Activated naive CD4-positive, alpha-beta T cell treated with anti-CD3 and anti-CD28 coated beads for 36 hours (primary cell): Measurements from ENCODE around the gene FBXL4. TPM values are rescaled to one million over a fixed set of nuclear protein-coding genes. Genes with fewer than 3 reads are reported as not detected.

Experiments
- CTCF ChIA-PET: fragments of 350-600 bp; sonication (Branson Sonifier 250); formaldehyde crosslinking; loops from one replicate; lab custom pipeline; 2021; ENCODE audit warnings: antibody characterized with exemption; lab: Charles Lee
- DNase-seq: peaks from one replicate; pipeline ENCODE4 v3.0.0-alpha.2; 2020
- H3K27ac Mint-ChIP-seq: one replicate; pipeline ENCODE4 v1.8.0; 2021; ENCODE audit warnings: mild to moderate bottlenecking, mixed read lengths
- H3K27me3 Mint-ChIP-seq: one replicate; pipeline ENCODE4 v1.8.0; 2021; ENCODE audit warnings: low read depth, mixed read lengths
- H3K36me3 Mint-ChIP-seq: one replicate; pipeline ENCODE4 v1.8.0; 2021; ENCODE audit warnings: low read depth, mixed read lengths
- H3K4me1 Mint-ChIP-seq: one replicate; pipeline ENCODE4 v1.8.0; 2021; ENCODE audit warnings: low read depth, mixed read lengths
- H3K4me3 Mint-ChIP-seq: one replicate; pipeline ENCODE4 v1.8.0; 2021; ENCODE audit warnings: mild to moderate bottlenecking, moderate library complexity, mixed read lengths
- H3K9me3 Mint-ChIP-seq: one replicate; pipeline ENCODE4 v1.8.0; 2021; ENCODE audit warnings: mixed read lengths
- intact Hi-C: fragments of 100-400 bp; cut with micrococcal nuclease; formaldehyde crosslinking; loops from one replicate; pipeline ENCODE4 v1.15.1; 2023
- total RNA-seq, 2 experiments: library from RNA; stranded (reverse); gene quantifications; one replicate each; pipeline ENCODE4 v1.2.3, GENCODE V29; 2021

FBXL4 gene
- total RNA-seq, 2 experiments from 2014 or later: 16.3 to 16.7 TPM

DNA sequence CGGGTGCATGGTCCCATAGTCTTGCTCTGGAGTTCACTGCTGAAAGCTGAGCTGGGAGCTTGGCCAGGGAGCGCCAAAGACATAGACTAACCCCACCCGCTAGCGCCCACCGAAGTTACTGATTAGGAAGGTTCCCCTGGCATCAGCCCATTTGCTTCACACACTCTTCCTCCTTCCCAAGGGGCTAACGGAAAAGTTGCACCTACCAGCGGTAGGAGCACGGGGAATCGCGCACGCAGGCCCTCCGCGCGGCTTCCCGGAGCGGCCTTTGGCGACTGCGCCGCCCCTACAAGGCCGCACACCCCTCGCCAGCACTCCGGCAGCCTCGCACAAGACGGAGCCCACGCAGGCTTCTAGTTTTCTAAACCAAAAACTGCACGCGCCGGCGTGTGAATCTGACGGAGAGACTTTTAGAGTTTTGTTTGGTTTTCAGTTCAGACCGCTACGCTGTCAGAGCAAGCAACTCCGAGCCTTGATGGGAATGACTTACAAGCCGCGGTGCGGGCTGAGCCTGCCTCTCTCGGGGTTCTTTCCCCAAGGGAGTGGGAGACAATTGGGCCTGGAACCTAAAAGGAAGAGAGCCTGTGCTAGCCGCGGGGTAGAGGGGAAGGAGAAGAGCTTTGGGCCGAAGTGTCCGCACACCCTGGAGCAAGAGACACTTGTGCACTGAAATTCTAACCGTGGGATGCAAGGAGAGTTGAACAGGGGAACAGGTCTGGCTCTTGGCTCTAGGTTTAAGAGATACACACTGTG is 114.3 kb downstream of the FBXL4 start:
- H3K9me3 Mint-ChIP-seq: no peaks in the 10 kb centered on the region
- intact Hi-C loops: loop anchor here (1.0 to 10.0 kb wide), 8 partner anchors 7 to 1936 kb away; partner anchors contain the start of genes FBXL4, KLHL32, MMS22L and NDUFAF4
- DNase-seq: peak; percentile 23
- H3K36me3 Mint-ChIP-seq: no peaks in the 10 kb centered on the region
- H3K4me3 Mint-ChIP-seq: peak overlapping the region; percentile 73
- H3K4me1 Mint-ChIP-seq: peaks cover 41% of the 10 kb centered on the region
- H3K27me3 Mint-ChIP-seq: peaks cover 73% of the 10 kb centered on the region
- H3K27ac Mint-ChIP-seq: no peak overlapping the region
- CTCF ChIA-PET: interaction anchor here (1.6 kb wide), 1 partner anchor 10 kb away, joined by 4 read pairs; no protein-coding TSS in a partner anchor

DNA sequence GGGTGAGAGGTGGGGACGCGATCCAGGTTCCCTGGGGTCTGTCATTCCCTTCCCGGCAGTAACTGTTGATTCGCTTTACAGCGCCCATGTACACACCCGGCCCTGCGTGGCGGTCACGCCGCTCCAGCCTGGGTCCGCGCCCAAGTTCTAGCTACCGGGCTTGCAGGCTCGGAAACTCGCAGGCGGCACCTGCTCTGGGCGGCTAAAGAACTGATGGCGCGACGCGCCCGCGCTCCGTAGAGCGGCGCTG is 114.8 kb downstream of the FBXL4 start:
- no peaks in the 10 kb centered on the region for H3K9me3 Mint-ChIP-seq
- H3K27ac Mint-ChIP-seq: no peak overlapping the region
- H3K4me1 Mint-ChIP-seq: peaks cover 46% of the 10 kb centered on the region
- no peaks in the 10 kb centered on the region for H3K36me3 Mint-ChIP-seq
- DNase-seq: peak; percentile 39
- H3K27me3 Mint-ChIP-seq: peaks cover 73% of the 10 kb centered on the region
- H3K4me3 Mint-ChIP-seq: peak overlapping the region; percentile 73
- CTCF ChIA-PET: interaction anchor here (1.6 kb wide), 1 partner anchor 9 kb away, joined by 4 read pairs; no protein-coding TSS in a partner anchor
- intact Hi-C loops: loop anchor here (1.0 to 10.0 kb wide), 5 partner anchors 286 to 1936 kb away; partner anchors contain the start of genes KLHL32, MMS22L and NDUFAF4

DNA sequence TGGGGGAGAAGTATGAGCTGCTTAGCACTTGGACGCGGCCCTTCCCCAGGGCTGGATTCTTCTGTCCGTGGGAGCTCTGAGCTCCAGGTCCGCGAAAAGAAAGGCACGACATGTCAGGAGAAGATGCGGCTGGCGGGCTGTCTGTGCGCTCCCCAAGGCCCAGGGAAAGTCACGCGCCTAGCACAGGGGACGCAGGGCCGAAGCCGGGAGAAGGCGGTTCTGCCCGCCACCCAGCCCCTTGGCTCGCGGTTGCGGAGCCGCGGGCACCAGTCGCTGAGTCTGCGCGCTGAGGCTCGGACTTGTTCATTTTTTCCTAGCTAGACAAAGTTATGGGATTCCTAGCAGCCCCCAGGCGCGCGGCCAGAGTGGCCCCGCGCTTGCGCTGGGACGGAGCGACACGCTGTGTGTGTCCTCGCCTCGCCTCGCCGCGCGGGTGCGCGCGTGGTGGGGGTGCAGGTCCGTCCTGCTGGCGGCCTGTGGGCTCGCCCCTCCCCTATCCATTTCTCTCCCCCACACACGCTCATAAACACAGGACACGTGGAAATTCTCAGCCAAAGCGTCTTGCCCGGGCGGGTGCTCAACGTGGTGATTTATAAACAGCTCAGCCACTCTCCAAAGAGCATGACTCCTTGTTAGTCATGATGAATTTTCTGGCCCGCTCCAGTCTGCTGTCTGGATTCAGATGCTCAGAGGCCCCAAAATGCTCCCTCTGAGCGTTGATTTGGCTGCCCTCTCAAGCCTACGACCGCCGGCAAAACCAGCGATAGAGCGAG is 115.3 kb downstream of the FBXL4 start:
- peak; percentile 27 for DNase-seq
- intact Hi-C loops: loop anchor here (1.0 to 10.0 kb wide), 5 partner anchors 287 to 1935 kb away; partner anchors contain the start of genes KLHL32, MMS22L and NDUFAF4
- Mint-ChIP-seq H3K4me1 (peaks cover 46% of the 10 kb centered on the region), H3K9me3 (no peaks in the 10 kb centered on the region), H3K27ac (no peak overlapping the region), H3K36me3 (no peaks in the 10 kb centered on the region), H3K4me3 (peak overlapping the region; percentile 73), H3K27me3 (peaks cover 72% of the 10 kb centered on the region)
- CTCF ChIA-PET: interaction anchor here (1.6 kb wide), 1 partner anchor 9 kb away, joined by 4 read pairs; no protein-coding TSS in a partner anchor

DNA sequence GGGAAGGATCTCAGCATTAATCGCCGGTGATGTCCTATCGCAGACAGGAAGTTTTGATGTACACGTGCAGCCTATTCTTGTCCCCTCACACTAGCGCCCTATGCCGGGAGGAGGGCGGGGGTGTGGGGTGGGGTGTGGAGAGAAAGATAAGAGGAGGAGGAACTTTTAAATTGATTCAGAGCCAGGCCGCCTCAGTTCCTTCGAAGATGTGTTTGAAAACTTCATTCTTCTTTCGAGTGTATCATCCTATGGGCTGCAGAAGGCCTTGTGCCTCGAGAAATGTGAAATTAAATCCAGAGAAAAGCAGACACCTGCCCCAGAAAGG is 115.8 kb downstream of the FBXL4 start:
- intact Hi-C loops: loop anchor here (2.0 to 10.0 kb wide), 4 partner anchors 777 to 1935 kb away; partner anchors contain the start of genes KLHL32, MMS22L and NDUFAF4
- no peak for DNase-seq
- Mint-ChIP-seq H3K27ac (no peak overlapping the region), H3K4me1 (peaks cover 48% of the 10 kb centered on the region), H3K9me3 (no peaks in the 10 kb centered on the region), H3K4me3 (peak overlapping the region; percentile 38), H3K36me3 (no peaks in the 10 kb centered on the region), H3K27me3 (peaks cover 73% of the 10 kb centered on the region)
- CTCF ChIA-PET: no interaction called here

DNA sequence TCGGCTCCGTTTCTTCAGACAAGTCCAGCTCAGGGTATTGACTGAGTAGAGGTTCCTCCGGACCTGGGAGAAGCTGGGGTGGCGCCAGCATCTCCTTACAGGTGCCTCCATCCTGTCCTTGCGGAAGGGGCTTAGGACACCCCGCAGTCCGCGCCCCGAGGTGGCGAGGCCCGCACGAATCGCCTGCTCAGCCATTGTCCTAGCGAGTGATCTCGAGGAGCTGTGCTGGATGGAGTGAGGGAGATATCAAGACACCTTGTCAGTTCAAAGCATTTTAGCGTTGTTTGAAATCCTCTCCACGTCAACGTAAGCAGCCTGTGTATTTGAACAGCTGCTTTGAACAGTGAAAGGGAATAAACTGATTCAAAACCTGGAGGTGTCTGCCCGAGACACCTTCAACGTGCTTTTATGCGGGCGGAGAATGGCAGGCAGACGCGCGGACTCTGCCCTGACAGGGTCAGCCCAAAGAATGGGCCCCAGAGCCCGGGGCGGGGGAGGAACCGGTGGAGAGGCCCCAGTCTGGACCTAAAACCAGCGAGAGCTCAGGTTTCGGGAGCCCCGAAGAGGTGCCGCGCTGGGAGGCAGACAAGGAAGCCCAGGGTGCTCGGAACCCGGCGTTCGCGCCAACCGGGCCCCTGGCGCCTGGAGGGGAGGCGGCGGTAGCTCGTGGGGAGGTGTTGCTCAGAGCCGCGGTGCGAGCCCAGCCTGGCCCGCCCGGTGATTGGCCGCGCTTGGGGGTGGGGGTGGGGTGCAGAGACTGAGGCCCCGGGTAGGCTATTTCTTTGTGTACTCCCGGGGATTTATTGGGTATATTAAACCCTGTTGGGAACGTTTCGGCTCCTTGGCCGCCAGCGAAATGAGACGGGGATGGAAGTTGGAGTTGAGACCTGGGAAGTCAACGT is 116.4 kb downstream of the FBXL4 start:
- Mint-ChIP-seq H3K36me3 (no peaks in the 10 kb centered on the region), H3K27ac (no peak overlapping the region), H3K27me3 (peaks cover 74% of the 10 kb centered on the region), H3K4me1 (peaks cover 48% of the 10 kb centered on the region), H3K4me3 (peak overlapping the region; percentile 48), H3K9me3 (no peaks in the 10 kb centered on the region)
- CTCF ChIA-PET: no interaction called here
- intact Hi-C loops: loop anchor here (5.0 to 10.0 kb wide), 3 partner anchors 1549 to 1934 kb away; partner anchors contain the start of genes KLHL32, MMS22L and NDUFAF4
- DNase-seq: no peak

DNA sequence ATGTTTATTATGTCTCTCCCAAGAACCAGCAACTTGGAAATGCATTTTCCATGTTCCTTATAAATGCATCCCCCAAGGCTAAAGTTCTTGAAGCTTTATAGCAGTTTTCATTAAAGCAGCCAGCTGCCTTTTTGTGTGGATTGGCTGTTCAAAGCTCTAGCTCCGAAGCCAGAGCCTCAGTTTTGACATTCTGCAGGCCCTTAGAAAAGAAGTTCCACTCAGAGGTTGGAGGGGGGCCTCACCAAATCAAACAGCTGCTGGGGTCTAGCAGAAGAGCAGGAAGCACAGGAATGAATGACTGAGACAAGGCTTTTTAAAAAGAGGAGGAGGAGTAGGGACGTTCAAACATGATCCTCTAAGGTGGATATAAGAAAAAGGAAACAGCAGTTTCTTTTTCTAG is 117.6 kb downstream of the FBXL4 start:
- CTCF ChIA-PET: interaction anchor here (1.5 to 1.9 kb wide), 2 partner anchors 11 to 15 kb away, joined by 3 to 6 read pairs; no protein-coding TSS in a partner anchor
- peaks cover 44% of the 10 kb centered on the region for H3K4me1 Mint-ChIP-seq
- intact Hi-C loops: loop anchor here (5.0 to 10.0 kb wide), 3 partner anchors 1548 to 1933 kb away; partner anchors contain the start of genes KLHL32, MMS22L and NDUFAF4

DNA sequence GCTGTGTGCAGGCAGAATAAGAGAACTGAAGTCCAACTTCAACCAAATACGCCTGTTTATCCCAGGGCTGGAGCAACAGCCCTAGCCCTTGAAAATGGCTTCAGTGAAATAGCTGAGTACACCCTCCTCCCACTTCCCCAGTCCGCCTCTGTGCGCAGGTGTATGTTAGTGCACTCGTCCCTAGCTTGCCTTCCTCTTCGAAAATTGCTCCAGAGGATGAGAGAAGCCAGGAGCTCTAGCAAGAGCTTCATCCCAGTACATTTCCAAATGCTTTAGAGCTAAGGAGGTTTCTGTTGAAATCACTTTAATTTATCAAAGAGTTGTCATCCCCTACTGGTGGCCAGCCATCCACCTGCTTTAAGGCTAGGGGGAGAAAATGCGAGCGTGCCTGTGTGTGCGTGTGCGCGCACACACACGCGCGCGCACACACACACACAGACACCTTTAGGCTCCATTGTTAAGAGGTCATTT is 118.8 kb downstream of the FBXL4 start:
- Mint-ChIP-seq H3K4me1 (peaks cover 53% of the 10 kb centered on the region), H3K36me3 (no peaks in the 10 kb centered on the region), H3K27me3 (peaks cover 84% of the 10 kb centered on the region), H3K9me3 (no peaks in the 10 kb centered on the region), H3K4me3 (no peak overlapping the region), H3K27ac (no peak overlapping the region)
- no peak for DNase-seq
- CTCF ChIA-PET: interaction anchor here (1.5 to 1.9 kb wide), 2 partner anchors 12 to 17 kb away, joined by 3 to 6 read pairs; no protein-coding TSS in a partner anchor
- intact Hi-C loops: loop anchor here (2.0 kb wide), 1 partner anchor 16 kb away; no protein-coding TSS in a partner anchor

More for the DNA sequence above, 117.6 kb downstream of the FBXL4 start:
- peaks cover 79% of the 10 kb centered on the region for H3K27me3 Mint-ChIP-seq
- no peak for DNase-seq
- no peaks in the 10 kb centered on the region for H3K36me3 Mint-ChIP-seq
- H3K4me3 Mint-ChIP-seq: no peak overlapping the region
- no peaks in the 10 kb centered on the region for H3K9me3 Mint-ChIP-seq
- H3K27ac Mint-ChIP-seq: no peak overlapping the region

DNA sequence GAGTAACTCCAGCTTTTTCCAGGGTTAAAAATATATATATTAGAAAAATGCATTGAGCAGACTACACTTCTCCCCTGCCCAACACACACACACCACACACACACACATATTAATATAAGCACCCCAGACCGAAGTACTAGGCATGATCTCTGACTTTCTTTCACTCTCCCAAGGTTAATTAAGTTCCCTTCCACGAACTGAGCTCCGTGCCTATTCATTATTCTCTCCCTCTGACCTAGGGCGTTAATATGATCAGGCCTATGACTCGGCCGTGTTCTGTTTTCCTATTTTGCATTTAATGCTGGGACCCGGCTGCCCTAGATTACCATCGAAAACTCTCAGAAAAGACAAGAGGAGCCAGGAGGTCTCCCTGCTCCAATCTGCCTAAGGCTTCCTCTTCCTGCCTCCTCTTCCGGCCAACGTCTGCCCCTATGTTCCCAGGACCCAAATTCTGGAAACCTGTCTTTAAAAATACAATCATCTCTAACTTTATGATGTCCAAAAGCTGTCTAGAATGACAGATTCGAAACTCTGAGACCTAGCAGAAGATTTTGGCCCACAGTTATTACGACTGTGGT is 119.4 kb downstream of the FBXL4 start:
- H3K4me3 Mint-ChIP-seq: no peak overlapping the region

DNA sequence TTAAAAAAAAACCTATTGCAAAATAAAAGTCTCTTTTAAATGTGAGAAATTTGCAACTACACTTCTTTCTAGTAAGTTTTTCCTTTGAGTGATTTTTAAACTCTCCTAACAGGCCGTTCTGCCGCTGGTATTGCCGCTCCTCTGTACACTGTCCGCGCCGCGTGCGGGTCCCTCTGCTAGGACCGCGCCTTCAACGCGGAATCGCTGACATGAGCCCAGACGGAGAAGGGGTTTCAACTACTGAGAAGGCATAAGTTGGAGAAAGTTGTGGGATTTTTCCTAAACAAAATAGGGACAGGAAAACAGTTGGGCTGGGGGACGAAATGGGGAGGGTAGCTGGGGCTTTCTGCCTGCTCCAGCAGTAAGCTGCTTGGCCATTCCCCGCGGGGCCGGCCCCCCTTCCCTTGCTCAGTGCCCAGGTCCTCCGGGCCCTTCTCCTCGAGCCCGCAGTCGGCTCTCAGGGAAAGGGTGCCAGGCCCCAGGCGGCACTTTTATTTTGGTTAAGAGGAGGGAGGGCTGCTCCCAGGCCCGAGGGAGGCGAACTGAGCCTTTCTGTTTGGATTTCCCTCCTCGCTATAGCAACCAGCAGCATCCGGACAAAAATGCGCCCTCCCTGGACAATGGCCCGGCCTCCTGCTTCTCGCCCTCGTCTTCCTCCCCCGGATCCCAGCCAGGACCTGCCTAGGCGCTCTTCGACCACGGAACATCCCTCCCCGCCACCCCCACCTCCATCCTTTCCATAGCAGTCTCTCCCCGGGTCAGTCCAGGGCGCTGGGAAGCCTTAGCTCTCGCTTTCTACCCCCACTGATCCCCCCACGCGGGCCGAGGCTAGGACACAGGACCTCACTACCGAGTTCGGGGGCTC is 120.2 kb downstream of the FBXL4 start:
- Mint-ChIP-seq H3K36me3 (no peaks in the 10 kb centered on the region), H3K9me3 (no peaks in the 10 kb centered on the region), H3K4me1 (peaks cover 43% of the 10 kb centered on the region), H3K27ac (no peak overlapping the region), H3K4me3 (no peak overlapping the region), H3K27me3 (peaks cover 78% of the 10 kb centered on the region)
- intact Hi-C loops: loop anchor here (2.0 kb wide), 1 partner anchor 17 kb away; no protein-coding TSS in a partner anchor
- no peak for DNase-seq
- CTCF ChIA-PET: no interaction called here

More for the DNA sequence above, 119.4 kb downstream of the FBXL4 start:
- peaks cover 84% of the 10 kb centered on the region for H3K27me3 Mint-ChIP-seq
- intact Hi-C loops: loop anchor here (2.0 kb wide), 1 partner anchor 17 kb away; no protein-coding TSS in a partner anchor
- no peak overlapping the region for H3K27ac Mint-ChIP-seq
- DNase-seq: no peak
- CTCF ChIA-PET: interaction anchor here (1.9 kb wide), 1 partner anchor 17 kb away, joined by 6 read pairs; no protein-coding TSS in a partner anchor
- no peaks in the 10 kb centered on the region for H3K36me3 Mint-ChIP-seq
- peaks cover 50% of the 10 kb centered on the region for H3K4me1 Mint-ChIP-seq
- H3K9me3 Mint-ChIP-seq: no peaks in the 10 kb centered on the region

DNA sequence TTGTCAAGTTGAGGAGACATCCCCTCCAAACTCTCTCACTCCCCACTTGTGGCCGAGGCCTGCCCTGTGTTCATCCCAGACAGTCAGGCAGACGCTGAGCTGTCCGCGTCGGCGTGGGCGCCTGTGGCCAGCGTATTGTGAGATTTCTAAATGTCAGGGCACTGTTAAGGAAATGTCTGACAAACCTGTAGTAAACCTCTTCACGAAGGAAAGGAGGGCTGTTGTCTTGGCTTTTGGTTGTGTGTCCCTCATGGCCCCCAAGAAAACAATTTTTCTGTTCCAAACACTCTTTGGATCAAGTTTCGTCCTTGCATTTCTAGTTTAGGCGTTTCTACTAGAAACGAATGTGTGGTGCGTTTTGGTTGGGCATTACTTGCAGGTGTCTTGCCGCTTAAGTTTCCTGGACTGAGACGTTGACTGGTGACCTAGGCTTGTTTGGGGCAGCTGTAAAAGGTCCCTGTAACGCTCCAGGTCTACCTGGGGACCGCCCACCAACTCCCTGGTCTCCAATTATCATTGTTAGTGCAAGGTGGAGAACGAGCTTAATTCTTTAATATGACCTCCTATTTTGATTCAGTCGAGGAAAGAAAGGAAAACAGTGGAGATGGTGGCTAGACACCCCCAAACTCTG is 122.0 kb downstream of the FBXL4 start:
- H3K36me3 Mint-ChIP-seq: no peaks in the 10 kb centered on the region
- H3K4me3 Mint-ChIP-seq: no peak overlapping the region
- no peak overlapping the region for H3K27ac Mint-ChIP-seq

More for the DNA sequence above, 122.0 kb downstream of the FBXL4 start:
- intact Hi-C loops: loop anchor here (1.0 kb wide), 1 partner anchor 9 kb away; the partner anchor contains the start of gene POU3F2
- no peak for DNase-seq
- Mint-ChIP-seq H3K27me3 (peaks cover 83% of the 10 kb centered on the region), H3K9me3 (no peaks in the 10 kb centered on the region), H3K4me1 (peaks cover 31% of the 10 kb centered on the region)
- CTCF ChIA-PET: no interaction called here
